ENCODE data around the gene PRODH2.

The PRODH2 gene

DNA sequence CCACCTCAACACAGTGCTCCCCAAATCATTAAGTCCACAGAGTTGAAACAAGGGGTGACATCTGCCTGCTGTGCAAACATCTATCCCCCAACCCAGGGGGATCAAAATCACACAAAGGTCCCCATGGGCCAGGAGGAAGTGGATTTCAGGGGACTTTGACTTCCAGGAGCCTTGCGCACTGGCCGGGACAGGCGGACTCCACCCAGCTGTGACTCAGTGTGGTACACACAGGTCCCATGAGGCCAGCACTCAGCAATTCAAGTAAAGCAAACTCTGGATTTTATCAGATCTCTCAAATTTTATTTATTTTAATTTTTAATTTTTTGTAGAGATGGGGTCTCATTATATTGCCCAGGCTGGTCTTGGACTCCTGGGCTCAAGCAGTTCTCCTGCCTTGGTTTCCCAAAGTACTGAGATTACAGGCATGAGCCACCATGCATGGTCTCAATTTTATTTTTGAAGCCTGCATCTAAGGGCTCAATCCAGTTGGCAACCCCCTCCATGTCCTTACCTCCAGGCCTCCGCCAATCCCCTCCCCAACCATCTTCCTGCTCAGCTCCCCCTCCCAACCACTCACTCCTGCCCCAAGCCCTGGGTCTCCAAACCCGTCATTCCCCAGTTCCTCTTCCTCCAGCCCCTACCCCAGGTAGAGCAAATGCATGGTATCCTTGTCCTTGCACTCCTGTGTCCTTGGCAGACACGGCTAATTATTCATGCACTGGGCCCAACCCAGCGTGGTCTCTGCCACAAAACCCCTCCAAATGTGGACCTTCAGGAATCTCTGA, 19.1 kb downstream of the PRODH2 start:
- no peak for DNase-seq

DNA sequence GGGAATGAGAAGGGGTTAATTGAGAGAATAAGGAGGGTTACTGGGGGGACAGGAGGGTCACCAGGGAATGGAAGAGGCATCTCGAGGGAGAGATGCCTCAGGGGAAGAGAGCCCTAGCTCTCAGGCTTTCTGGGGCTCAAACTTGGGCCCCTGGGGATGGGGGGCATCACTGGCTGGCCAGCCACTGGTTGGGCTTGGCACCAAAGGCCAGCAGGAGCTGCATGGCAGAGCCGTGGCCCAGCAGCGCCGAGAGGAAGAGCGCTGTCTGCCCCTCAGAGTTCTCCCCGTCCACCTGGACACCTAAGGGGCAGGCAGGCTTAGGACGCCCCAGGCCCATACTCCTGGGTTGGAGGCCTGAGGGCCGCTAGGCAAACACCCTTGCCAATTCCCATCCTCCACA, 19.8 kb downstream of the PRODH2 start:
- DNase-seq: no peak

DNA sequence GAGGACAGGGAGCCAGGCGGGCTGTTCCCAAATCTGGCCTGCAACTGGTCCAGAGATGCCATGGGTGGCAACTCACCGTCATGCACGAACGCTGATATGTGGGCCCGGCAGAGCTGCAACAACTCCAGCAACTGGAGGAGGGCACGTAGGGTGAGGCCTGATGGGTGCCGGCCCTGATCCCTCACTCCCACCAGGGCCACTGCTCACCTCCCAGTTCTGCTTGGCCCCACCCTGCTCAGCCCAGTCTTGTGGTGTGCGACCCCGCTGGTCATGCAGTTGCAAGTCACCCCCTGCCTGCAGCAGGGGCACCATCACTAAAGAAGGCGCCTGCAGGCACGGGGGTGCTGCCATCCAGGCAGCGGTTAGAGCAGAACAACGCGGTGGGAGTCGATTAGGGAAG, 20.3 kb downstream of the PRODH2 start:
- no peak for DNase-seq

DNA sequence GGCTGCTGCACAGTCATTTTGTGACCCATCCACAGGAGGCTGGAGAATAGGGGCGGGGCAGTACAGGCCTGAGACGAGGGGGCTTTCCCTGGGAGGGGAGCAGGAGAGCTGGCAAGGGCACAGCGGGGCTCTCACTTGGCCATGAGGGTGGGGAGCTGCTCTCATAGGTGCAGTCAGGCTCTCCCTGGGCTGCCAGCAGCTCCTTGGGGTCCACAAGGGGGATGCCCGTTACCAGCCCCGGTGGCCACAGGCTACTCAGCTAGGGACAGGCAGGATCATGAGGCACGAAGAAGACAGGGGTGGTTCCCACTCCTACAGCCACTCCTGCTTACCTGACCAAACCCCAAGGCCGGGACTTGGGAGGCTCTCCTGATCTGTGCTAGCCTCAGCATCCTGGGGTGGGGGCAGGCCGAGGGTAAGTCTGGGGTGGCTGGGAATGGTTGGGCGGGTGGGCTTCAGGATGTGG, 20.8 kb downstream of the PRODH2 start:
- DNase-seq: no peak

DNA sequence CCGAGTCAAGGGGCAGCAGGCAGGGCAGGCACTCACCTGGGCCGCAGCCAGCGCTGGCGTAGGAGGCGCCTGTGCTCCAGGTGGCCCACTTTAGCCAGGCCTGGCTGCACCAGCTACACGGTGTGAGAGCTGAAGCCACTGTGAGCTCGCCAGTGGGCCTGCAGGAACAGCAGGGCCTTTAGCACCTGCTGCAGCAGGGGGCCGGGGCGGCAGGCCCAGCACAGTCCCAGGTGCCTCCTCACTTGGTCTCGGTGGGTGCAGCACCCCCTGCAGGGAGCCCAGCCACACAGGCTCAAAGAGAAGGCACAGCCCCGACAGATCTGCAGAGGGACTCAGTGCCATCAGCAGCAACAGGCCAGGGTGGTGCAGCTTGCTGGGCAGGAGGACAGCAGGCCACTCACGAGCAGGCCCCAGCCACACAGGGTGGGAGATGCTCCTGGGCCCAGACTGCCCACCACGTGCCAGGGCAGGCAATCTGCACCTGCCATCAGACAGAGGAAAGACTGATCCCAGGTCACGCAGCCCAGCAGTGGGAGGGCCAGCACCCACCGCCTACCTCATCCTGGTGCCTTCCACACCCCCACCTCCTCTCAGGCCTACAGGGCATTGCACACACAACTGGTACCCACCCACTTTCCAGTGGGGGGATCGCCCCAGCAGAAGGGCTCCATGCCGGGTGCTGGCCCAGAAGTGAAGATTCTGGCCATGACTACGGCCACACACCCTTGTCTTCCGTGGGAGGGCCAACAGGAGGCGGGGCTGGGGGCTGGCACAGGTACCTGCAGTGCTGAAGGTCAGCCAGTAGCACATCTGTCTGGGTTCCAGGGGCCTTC, 21.4 kb downstream of the PRODH2 start:
- DNase-seq: no peak

DNA sequence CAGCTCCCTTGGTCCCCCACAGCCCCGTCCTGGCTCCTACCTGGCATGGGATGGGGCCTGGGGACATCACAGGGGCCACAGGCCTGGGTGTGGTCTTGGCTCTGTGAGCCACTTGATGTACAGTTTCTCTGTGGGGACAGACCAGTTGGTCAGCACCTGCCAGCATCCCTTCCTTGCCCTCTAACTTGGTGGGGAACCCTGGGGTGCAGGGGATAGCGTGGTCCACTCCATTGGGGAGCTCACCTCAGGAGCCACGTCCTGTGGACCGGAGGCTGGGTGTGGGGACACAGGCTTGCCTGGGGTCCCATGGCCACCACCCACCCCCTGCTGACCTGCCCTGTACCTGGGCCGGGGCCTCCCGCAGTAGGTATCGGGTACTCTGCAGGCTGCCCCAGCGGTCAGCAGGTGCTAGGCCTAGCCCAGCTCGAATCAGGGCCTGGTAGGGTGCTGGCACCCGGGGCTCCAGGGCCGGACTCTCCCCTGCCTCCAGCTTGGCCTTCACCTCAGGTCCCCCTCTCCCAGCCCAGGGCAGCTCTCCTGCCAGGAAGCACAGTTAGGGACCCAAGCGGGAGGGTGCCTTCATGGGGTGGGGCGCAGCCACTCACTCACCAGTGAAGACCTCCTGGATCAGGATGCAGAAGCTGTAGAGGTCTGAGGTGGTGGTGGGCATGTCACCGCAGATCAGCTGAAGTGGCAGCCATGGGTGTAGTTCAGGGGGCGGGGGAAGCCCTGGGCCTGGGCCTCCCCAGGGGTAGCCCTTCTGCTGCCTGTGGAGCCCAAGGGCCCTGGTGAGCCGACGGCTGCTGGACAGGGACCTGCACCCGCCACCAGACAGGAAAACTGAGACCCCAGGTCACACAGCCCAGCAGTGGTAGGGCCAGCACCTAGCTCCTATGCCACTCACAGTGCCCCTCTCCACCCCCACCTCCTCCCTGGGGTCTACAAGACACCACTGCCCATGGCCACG, 22.4 kb downstream of the PRODH2 start:
- DNase-seq: no peak

DNA sequence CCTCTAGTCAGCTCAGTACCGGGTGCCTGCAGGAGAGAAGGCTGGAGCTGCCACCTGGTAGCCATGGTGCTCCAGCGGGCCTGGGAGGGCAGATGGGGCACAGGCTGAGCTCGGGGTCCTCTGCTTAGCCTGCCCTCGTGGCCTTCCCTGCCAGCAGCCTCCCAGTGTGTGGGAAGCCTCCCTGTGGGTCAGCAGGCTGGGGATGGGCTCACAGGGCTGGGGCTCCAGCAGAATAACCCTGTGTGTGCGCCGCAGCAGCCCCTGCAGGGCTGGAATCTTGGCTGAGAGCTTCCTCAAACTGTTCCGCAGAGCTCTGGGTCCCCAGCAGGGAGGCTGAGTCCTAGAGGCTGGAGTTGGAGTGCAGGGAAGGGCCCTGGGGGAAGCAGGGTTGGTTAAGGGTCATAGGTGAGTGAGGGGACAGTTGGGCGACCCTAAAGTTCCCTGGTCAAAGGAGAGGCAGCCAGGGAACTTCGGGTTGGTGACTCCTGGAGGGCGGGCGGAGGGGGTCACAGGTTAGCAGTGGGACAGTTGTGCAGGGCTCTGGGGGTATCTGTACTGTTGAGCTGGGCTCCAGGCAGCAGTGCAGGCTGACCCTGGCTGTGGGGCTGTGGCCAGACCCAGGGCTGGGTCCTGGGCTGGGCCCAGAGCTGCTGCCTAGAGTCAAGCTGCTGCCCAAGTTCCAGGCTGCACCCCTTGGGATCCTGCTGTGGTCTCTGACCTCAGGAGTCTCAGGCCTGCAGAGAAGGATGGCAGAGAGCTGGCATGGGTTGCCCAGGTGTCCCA, 23.3 kb downstream of the PRODH2 start:
- no peak for DNase-seq

DNA sequence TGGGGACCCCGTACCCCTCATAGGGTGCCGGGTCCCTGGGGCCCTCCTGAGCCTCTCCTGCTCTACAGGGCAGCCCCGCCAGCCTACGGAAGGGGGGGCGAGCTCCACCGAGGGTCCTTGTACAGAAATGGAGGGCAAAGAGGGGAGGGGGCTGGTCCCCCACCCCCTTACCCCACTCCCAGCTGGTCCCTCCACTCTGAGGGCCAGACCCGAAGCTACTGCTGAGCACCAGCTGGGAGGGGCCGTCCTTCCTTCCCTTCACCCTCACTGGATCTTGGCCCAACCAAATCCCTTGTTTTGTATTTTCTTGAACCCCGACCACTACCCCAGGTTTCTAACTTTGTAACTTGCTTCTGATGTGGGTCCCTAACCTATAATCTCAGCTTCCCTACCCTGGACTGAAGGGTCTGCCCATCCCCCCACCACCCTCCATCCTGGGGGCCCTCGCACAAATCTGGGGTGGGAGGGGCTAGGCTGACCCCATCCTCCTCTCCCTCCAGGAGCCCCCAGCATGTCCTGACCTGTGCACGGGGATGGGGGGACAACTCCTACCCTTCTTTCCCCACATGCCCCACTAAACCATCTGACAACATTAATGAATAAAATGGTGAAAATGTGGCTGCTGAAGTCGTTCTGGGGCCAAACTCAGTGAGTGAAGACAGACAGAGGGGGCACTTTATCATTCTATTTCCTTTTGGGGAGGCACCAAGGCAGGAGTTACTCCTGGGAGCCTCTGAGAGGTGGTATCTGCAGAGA, 24.3 kb downstream of the PRODH2 start:
- no peak for DNase-seq

DNA sequence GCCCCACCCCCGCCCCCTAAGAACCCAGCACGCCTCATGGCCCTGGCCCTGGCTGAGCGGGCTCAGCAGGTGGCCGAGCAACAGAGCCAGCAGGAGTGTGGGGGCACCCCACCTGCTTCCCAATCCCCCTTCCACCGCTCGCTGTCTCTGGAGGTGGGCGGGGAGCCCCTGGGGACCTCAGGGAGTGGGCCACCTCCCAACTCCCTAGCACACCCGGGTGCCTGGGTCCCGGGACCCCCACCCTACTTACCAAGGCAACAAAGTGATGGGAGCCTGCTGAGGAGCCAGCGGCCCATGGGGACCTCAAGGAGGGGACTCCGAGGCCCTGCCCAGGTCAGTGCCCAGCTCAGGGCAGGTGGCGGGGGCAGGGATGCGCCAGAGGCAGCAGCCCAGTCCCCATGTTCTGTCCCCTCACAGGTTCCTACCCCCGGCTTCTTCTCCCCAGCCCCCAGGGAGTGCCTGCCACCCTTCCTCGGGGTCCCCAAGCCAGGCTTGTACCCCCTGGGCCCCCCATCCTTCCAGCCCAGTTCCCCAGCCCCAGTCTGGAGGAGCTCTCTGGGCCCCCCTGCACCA, 25.3 kb downstream of the PRODH2 start:
- no peak for DNase-seq

DNA sequence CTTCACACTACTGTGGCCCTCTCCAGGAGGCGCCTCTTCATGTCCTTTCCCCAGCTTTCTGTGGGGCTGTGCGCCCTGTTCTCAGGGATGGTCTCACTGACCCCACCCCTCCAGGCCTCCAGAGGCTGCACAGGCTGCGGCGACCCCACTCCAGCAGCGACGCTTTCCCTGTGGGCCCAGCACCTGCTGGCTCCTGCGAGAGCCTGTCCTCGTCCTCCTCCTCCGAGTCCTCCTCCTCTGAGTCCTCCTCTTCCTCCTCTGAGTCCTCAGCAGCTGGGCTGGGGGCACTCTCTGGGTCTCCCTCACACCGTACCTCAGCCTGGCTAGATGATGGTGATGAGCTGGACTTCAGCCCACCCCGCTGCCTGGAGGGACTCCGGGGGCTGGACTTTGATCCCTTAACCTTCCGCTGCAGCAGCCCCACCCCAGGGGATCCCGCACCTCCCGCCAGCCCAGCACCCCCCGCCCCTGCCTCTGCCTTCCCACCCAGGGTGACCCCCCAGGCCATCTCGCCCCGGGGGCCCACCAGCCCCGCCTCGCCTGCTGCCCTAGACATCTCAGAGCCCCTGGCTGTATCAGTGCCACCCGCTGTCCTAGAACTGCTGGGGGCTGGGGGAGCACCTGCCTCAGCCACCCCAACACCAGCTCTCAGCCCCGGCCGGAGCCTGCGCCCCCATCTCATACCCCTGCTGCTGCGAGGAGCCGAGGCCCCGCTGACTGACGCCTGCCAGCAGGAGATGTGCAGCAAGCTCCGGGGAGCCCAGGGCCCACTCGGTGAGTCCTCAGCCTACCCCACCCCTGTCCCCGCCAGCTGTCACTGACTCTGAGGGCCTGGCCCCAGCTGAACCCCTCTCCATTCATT, 26.1 kb downstream of the PRODH2 start:
- no peak for DNase-seq

DNA sequence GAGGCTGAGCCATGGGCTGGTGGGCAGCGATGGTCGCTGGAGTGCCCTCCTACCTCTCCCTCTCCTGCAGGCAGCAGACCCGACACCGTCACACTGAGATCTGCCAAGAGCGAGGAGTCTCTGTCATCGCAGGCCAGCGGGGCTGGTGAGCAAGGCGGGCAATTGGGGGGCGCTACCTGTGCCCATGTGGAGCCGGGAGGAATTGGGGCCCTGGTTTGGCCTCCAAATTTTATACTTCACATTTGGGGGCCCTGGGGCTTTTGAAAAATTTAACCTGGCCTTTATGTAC, 27.4 kb downstream of the PRODH2 start:
- no peak for DNase-seq

DNA sequence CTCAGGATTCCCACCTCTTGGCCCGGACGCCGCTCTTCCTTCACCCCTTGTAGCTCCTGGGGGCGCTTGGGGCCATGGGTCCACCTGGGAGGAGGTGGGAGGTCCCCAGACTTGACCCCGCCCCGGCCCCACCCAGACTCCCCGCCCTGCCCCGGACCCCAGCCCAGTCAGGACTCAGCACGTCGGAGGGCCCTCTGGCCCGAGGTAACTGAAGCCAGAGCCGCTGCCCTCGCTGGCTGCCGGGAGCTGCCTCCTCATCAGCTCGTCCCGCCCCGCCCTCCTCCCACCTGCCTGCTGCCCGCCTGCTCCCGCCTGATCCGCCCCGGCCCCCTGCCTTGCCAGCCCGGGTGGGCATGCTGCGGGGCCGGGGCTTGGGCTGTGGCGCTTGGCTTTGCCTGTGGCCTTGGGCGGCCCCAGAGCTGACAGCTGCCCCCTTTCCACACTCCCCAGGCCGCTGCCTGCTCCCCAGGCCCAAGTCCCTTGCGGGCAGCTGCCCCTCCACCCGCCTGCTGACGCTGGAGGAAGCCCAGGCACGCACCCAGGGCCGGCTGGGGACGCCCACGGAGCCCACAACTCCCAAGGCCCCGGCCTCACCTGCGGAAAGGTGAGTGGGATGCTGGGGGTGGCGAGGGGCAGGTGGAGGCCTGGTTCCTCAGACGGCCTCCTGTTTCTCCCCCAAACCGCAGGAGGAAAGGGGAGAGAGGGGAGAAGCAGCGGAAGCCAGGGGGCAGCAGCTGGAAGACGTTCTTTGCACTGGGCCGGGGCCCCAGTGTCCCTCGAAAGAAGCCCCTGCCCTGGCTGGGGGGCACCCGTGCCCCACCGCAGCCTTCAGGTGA, 27.9 kb downstream of the PRODH2 start:
- DNase-seq: no peak

DNA sequence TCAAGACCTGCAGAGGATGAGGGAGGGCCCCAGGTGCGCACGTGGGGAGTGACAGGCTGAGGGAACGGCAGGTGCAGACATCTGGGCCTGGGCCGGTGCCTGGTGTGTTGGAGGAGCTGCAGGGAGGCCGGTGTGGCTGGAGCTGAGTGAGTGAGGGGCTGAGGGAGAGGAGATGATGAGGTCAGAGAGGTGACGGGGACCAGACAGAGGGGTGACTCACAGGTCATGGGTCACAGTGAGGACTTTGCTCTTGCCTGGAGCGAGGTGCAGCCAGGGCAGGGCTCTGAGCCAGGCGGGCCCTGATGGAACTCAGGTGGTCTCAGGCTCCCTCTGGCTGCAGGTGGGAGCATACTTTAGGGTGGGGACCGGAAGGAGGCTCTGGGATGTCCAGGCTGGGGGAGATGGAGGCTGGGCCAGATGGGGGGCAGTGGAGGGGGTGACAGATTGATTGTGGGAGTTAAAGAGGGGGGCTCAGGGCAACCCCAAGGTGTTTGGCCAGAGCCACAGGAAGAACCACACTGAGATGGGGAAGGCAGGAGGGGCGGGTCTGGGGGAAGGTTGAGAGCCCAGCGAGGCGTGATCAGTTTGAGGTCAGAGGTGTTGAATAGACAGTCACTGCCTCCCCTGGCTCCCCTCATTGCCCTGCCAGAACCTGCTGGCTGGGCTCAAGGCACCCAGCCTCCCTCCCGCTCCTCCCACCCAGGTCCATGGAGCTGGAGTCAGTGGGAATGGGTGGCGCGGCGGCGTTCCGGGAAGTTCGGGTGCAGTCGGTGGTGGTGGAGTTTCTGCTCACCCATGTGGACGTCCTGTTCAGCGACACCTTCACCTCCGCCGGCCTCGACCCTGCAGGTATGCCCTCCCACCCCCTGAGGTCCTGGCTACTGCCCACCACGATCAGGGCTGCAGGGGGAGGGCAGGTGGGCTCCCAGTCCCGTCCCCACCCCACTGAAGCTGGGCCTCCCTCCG, 28.9 kb downstream of the PRODH2 start:
- DNase-seq: no peak

DNA sequence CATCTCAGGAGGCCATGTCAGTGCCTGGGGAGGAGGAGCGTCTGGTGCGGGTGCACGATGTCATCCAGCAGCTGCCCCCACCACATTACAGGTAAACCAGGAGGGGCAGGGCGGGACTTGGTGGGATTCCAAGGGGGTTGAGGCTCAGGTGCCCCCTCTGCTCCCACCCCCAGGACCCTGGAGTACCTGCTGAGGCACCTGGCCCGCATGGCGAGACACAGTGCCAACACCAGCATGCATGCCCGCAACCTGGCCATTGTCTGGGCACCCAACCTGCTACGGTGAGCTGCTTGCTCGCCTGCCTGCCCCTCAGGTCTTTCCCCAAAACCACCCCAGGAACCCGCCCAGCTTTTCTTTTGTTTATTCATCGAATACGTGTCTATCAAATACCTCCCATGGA, 30.1 kb downstream of the PRODH2 start:
- DNase-seq: no peak

DNA sequence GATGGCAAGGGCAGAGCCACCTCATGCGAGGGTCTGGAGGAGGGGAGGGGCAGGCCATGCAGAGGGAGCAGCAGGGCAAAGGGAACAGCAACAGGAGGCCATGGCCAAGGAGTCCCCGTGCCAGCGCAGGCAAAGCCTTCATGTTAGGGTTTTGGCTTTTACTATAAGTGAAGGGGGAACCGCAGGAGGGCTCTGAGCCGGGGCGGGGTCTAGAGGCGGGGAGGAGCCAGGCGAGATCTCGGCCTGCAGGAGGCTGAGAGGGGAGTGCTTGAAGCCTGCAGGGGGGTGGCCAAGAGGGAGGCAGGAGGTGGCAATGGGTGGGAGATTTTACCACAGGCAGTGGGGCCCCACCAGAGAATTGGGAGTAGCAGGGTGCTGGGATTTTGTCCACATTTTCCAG, 31.0 kb downstream of the PRODH2 start:
- DNase-seq: no peak

DNA sequence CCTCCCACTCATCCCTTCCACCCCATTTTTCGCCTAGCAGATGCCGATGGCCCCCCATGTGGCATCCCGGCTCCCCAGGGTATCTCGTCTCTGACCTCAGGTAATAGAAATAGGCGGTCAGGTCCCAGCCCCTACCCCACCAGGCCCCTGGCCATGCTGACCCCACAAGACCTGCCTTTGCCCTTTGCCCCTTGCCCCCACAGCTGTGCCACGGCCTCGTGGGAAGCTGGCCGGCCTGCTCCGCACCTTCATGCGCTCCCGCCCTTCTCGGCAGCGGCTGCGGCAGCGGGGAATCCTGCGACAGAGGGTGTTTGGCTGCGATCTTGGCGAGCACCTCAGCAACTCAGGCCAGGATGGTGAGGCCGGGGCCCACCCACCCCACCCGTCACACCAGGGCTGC, 31.9 kb downstream of the PRODH2 start:
- no peak for DNase-seq

DNA sequence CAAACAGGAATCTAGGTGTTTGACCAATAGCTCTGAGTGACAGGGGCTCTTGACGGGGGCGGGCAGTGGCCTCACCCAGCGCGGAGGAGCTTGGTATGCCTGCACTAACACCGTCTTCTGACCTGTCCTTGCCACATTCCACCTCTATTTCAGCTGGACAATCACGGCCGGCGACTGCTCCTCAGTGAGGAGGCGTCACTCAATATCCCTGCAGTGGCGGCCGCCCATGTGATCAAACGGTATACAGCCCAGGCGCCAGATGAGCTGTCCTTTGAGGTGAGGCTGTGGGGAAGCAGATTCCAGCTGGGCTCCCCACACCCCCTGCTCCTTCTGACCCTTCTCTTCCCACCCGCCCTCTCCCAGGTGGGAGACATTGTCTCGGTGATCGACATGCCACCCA, 32.6 kb downstream of the PRODH2 start:
- no peak for DNase-seq

DNA sequence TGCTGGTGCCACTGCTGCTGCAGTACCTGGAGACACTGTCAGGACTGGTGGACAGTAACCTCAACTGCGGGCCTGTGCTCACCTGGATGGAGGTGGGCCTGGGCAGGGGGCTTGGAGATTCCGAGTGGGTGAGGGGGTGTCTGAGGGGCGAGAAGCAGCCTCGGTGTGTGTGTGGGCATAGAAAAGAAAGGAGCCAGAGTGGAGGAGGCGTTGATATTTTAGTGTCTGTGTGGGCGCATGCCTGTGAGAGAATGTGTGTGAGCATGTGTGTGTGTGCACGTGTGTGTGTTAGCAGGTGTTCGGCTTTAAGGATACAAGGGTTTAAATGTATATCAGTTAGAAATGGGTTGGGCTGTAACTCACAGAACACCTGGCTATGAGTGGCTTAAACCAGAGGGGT, 33.6 kb downstream of the PRODH2 start:
- DNase-seq: no peak
